GM21576 (cell line): Measurements from ENCODE around the gene ENG.
"Not testable (repeated sequence)": the region's sequence is repeated elsewhere in the genome, so short reads cannot be mapped to it uniquely, and the experiment has no call there.

Source experiments
- ATAC-seq: cut with Tn5 transposase; IDR thresholded peaks from one replicate; pipeline ENCODE4 v1.9.1; 2021; ENCODE audit warnings: mild to moderate bottlenecking, moderate library complexity; ENCODE audit not compliant: unreplicated experiment

Gene ENG

GRCh38 chr9:127846443-127847177 is 7.8 kb downstream of the ENG start:
- ATAC-seq = no peak

DNA sequence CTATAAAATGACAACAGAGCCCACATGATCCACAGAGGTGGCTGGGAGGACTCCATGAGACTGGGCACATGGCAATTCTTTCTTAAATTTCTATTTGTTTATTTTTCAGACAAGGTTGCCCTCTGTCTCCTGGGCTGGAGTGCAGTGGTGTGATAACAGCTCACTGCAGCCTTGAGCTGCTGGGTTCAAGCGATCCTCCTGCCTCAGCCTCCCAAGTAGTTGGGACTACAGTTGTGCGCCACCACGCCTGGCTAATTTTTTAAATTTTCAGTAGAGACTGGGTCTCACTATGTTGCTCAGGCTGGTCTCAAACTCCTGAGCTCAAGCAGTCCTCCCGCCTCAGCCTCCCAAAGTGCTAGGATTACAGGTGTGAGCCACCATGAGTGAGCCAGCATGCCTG is 8.8 kb downstream of the ENG start:
- not testable (repeated sequence) for ATAC-seq

DNA sequence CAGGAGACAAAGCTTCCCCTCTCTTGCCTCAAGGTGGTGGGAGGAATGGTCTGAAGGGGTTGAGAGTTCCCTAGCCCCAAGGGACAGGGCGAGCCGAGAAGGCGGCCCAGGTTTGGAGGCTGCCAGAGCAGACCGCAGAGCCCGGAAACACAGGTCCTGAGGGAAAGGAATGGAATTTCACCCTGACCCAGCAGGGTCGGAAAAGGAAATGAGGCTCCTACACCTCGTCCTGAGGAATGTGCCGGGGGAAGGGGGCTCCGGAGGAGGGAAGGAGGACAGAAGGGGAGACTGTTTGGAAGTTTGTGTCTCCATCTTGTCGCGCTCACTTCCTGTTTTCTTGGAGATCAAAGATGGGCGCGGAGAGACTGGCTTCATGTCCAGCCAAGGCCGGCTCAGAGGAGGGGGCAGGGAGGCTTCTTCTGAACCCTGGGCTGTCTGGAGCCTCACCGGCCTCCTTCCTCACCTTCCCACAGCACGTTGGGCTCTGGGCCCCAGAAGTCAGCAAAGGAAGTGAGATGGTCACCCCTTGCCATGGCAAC is 9.6 kb downstream of the ENG start:
- no peak for ATAC-seq

DNA sequence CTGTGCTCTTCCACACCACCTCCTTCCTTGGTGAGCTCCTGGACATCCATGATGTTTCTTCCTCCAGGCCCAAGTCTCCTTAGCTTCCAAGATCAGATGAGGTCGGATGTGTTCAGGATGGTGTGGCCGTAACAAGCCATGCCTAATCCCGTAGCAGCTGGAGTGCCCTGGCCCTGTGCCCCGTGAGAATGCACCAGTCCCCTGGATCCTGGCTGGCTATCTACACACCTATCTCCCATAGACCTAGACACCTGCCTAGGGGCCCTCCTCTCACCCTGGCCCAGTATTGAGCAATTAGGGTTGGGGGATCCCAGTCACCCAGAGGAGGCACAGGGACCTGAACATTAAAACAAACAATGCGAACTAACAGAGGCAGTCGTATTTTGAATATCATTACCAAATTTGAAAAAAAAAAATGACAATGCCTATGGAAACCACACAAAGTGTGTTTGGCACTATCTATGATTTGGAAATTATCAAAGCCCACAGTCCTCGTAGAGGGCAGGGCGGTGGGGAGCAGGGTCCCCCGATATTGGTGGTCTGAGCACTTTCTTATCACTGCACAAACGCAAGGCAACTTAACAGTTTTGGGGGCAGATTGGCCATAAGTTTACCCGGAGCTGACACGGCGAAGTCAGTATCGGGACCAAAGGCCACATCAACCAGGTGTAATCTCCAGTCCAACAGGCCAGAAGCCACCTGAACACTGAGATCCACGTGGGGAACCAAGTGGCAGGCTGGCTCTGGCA is 13.2 kb downstream of the ENG start:
- ATAC-seq = no peak

- ATAC-seq = no peak
These were observed 15.9 kb downstream of the ENG start for GRCh38 chr9:127838375-127839078.

- ATAC-seq = no peak
These were observed 17.1 kb downstream of the ENG start for GRCh38 chr9:127837346-127837745.

DNA sequence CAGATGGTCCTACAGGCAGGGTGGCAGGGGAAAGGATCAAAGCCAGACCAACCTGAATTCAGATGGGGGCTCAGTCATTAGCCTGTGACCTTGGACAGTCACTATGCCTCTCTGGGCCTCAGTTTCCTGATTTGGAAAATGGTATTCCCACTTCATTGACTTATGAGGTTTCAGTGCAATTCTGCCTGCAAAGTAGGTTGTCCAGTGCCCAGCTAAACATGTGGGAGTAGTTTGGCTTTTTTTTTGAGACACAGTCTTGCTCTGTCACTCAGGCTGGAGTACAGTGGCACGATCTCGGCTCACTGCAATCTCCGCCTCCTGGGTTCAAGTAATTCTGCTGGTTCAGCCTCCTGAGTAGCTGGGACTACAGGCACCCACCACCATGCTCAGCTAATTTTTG is 17.9 kb downstream of the ENG start:
- ATAC-seq = not testable (repeated sequence)

DNA sequence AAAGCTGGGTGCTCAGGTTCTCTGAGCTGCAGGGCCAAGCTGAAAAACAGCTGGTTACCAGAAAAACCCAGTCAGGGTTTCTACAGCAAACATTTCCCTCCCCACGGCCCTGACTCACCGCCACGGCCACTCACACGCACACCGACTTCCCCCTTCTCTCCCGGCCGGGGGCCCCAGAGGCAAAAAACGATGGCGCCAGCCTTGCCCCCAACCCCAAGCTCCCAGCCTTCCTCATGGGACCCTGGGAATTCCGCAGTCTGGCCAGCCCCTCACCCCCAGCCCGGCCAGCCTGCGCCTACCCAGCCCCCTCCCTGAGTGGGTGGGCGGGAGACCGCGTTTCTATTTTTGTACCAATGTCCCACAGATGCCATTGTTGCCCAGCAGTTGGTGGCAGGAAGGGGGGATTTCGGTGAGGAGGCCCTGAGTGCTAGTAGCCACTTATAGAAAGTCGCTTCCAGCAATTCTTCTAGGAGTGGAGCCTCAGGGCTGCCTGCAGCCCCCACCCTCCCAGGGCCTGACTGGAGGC is 18.4 kb downstream of the ENG start:
- no peak for ATAC-seq

- ATAC-seq = no peak
These were observed 20.9 kb downstream of the ENG start for GRCh38 chr9:127833555-127833954.

DNA sequence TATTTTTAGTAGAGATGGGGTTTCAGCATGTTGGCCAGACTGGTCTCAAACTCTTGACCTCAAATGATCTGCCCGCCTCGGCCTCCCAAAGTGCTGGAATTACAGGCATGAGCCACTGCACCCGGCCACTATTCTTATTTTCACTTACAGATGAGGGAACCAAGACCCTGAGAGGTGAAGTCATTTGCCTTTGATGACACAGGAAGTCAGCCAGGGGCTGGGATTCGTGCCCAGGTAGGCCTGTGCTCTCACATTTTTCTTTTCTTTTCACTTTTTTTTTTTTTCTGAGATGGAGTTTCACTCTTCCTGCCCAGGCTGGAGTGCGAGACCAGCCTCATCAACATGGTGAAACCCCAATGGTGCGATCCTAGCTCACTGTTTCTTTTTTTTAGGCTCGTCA is 22.2 kb downstream of the ENG start:
- ATAC-seq = no peak

GRCh38 chr9:127829205-127829906 is 25.1 kb downstream of the ENG start:
- no peak for ATAC-seq

DNA sequence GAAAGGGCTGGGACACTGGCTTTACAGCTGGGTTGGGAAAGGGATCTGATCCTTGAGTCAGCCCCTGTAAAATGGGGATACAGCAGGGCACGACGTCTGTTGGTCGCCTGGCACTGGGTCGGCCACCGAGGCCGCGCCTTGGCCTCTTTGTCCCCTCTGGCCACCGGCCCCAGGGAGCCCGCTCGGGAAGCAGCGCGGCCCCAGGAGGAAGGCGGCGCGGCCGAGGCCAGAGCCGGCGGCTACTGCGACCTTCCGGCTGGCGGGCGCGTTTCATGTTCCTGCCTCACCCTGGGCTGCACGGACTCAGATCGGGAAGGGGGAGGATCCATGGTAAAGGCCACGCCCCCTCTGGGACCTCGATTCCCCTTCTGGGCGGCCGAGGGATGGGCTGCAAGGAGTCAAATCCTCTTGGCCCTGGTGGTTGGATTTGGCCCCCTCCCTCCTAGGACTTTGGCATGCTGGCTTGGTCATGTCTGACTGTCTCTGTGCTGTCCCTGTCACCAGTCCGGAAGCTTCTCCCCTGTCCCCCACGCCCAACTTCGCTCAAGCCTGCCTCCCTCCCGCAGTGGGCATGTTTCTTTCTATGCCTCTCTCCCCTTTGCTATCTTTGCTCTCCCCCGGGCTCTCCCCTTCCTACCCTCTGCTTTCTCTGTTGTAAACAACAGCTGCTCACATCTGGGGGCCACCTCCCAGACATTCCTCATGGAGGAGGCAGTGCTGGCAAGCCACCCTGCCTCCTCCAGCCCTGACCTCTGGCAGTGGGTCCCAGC is 26.0 kb downstream of the ENG start:
- ATAC-seq = no peak

DNA sequence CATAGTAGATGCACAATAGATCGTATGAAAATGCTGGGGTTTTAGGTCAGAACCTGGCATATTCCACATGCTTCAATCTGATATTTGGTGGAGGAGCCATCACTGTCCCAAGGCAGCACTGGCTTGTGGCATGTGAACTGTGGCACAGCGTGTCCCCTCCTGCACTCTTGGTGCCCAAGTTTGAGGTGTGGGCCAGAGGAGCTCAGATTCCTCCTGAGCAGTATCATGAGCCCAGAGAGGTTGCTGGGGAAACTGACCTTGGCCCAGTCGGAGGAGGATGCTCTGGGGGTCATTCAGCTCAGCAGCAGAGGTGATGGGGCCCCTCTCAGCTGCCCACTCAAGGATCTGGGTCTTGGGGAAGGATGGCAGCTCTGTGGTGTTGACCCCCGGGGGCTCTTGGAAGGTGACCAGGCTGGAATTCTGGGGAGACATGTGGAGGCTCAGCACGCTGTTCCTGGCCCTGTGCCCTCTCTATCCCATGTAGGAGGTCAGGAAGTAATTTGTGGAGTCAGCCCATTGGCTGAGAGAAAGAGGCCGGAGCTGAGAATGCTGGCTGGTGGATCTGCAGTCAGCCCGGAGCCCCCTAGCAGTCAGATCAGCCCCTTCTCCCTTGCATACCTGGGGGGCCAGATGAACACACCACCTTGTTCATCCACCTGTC is 28.1 kb downstream of the ENG start:
- ATAC-seq = no peak

- no peak for ATAC-seq
These were observed 29.0 kb downstream of the ENG start for GRCh38 chr9:127825319-127826051.

- no peak for ATAC-seq
These were observed 32.4 kb downstream of the ENG start for GRCh38 chr9:127822108-127822507.

DNA sequence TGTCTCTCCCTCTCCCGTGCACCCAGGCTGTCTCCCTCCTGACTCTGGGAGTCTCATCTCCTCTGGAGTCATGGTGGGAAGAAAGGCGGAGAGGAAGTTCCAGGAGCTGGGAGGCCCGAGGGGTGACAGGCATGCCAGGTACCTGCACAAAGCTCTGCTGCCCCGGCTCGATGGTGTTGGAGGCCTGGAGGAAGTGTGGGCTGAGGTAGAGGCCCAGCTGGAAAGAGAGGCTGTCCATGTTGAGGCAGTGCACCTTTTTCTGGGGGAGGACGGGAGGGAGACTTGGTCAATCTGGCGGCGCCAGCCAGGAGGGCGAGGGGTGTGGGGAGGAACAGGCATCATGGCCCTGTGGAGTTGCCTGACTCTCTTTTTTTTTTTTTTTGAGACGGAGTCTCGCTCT is 35.9 kb downstream of the ENG start:
- no peak for ATAC-seq

DNA sequence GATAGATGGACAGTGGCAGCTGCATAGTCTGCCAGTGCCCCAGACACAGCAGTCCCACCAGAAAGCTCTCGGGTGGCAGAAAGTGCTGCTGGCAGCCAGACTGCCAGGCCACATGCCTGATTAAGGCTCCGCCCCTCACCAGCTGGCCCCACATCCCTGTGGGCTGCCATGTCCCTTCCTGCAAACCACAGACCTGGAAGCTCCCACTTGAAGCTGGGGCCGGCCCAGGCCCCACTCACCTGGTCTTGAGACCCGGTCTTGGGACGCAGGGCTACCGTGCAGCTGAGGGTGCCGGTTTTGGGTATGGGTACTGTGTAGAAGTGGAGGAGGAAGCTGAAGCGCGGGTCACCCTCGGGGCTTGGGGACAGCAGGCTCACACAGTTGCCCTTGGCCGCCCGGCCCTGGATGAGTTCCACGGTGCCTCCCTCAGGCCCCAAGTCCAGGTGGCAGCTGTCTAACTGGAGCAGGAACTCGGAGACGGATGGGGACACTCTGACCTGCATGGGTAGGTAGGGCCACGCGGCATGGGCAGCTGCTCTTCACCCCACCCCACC is 36.5 kb downstream of the ENG start:
- ATAC-seq = no peak

GRCh38 chr9:127816728-127817127 is 37.7 kb downstream of the ENG start:
- no peak for ATAC-seq

GRCh38 chr9:127816362-127816725 is 38.1 kb downstream of the ENG start:
- ATAC-seq = no peak
